Transverse colon (tissue), 4 donors: ENCODE measurements around the gene MIR17HG. TPM values are rescaled to one million over a fixed set of nuclear protein-coding genes. Genes with fewer than 3 reads are reported as not detected.
"Not testable (repeated sequence)": the region's sequence is repeated elsewhere in the genome, so short reads cannot be mapped to it uniquely, and the experiment has no call there.

Experiments used
- DNase-seq: peaks from one replicate; pipeline ENCODE4 v3.0.0-alpha.2; 2019
- H3K27ac ChIP-seq, 4 donors: fragments of 200-600 bp; sonication (generic); 2 replicates each; pipeline ENCODE4 v1.5.1; 2016 to 2018; ENCODE audit warnings: inconsistent platforms in 4 of 4
- H3K27me3 ChIP-seq: fragments of 200-600 bp; sonication (generic); 2 replicates; pipeline ENCODE4 v1.5.1; 2017; ENCODE audit warnings: inconsistent platforms
- H3K36me3 ChIP-seq, 4 donors: fragments of 200-600 bp; sonication (generic); 2 replicates each; pipeline ENCODE4 v1.5.1; 2017 to 2019; ENCODE audit warnings: inconsistent platforms in 4 of 4
- H3K4me1 ChIP-seq, 4 donors: fragments of 200-600 bp; sonication (generic); 2 replicates each; pipeline ENCODE4 v1.5.1; 2017 to 2020; ENCODE audit warnings: inconsistent platforms in 4 of 4
- H3K4me3 ChIP-seq, 4 donors: fragments of 200-600 bp; sonication (generic); 1 replicate in 1 of 4; 2 replicates in 3 of 4; pipeline versions ENCODE4 v1.5.1 to v1.6.1; 2017 to 2019; ENCODE audit warnings: inconsistent platforms in 4 of 4
- H3K9me3 ChIP-seq, 2 donors: fragments of 200-600 bp; sonication (generic); 2 replicates each; pipeline ENCODE4 v1.5.1; 2017 to 2019; ENCODE audit warnings: inconsistent platforms in 2 of 2
- EP300 ChIP-seq: sonication (generic); formaldehyde crosslinking; IDR thresholded peaks from one replicate; pipeline ENCODE4 v1.6.1; 2017; ENCODE audit warnings: antibody characterized with exemption, low read depth
- POLR2A ChIP-seq: fragments of 450-650 bp; IDR thresholded peaks from one replicate; pipeline ENCODE4 v1.6.1; 2016; ENCODE audit warnings: antibody characterized with exemption, mild to moderate bottlenecking, moderate library complexity
- POLR2AphosphoS5 ChIP-seq, 3 donors: sonication (generic); formaldehyde crosslinking; IDR thresholded peaks; one replicate each; pipeline ENCODE4 v1.6.1; 2016; ENCODE audit warnings: antibody characterized with exemption in 3 of 3
- WGBS, 2 donors: methylation state at CpG; one replicate each; pipeline ENCODE4 v1.1.5; 2018; ENCODE audit warnings: low coverage in 1 of 2; 5-methylcytosine and 5-hydroxymethylcytosine counted together
- in situ Hi-C, 4 donors: fragments of 200-750 bp; cut with MboI; loops; one replicate each; pipeline versions ENCODE4 v1.15.0 to v1.15.1; 2017; ENCODE audit warnings: low sequenced_read_pairs in 3 of 4, low pct_ligation_motif_present in 1 of 4, low pct_unique_long_range_greater_than_20kb in 1 of 4
- intact Hi-C: fragments of 100-400 bp; cut with DNase I; formaldehyde crosslinking; loops from one replicate; pipeline ENCODE4 v1.15.1; 2023; ENCODE audit warnings: low total_unique reads
- total RNA-seq, 4 donors: library from RNA; depleted of rRNA; stranded (reverse); fragments of >200 nt; gene quantifications; one replicate each; pipeline ENCODE4 v1.1.0, GENCODE V29; 2016
- TF ChIP-seq, protein P1 (sequence below), 5 experiments: fragments of 200-600 bp in 3 of 5; fragments of 450-650 bp in 2 of 5; sonication (generic) in 3 of 5; IDR thresholded peaks; 1 replicate in 2 of 5; 2 replicates in 3 of 5; pipeline ENCODE4 v1.5.1; 2016 to 2017; ENCODE audit warnings: antibody characterized with exemption in 5 of 5, inconsistent platforms in 3 of 5, mild to moderate bottlenecking in 2 of 5, moderate library complexity in 1 of 5

Gene MIR17HG
- total RNA-seq, 4 donors from 2014 or later = 1.1 to 8.1 (median 2.2) TPM

DNA sequence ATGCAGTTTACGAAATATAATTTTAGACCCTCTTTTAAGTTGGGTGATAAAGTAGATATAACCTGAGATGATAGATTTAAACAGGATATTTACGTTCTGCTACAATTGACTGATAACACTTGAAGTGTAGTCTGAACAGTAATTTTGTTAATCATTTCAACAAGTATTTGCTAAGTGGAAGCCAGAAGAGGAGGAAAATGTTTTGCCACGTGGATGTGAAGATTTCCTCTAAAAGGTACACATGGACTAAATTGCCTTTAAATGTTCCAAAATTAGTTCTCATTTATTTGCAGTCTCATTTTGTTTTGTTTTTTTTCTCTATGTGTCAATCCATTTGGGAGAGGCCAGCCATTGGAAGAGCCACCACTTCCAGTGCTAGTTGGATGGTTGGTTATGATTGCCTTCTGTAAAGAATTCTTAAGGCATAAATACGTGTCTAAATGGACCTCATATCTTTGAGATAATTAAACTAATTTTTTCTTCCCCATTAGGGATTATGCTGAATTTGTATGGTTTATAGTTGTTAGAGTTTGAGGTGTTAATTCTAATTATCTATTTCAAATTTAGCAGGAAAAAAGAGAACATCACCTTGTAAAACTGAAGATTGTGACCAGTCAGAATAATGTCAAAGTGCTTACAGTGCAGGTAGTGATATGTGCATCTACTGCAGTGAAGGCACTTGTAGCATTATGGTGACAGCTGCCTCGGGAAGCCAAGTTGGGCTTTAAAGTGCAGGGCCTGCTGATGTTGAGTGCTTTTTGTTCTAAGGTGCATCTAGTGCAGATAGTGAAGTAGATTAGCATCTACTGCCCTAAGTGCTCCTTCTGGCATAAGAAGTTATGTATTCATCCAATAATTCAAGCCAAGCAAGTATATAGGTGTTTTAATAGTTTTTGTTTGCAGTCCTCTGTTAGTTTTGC, 2.8 kb downstream of the MIR17HG start:
- Histone ChIP-seq H3K4me1 (peaks cover 0 to 26% (median 13%) of the 10 kb centered on the region in 4 donors), H3K4me3 (no peak overlapping the region), H3K27me3 (no peaks in the 10 kb centered on the region), H3K36me3 (peaks cover 0 to 20% (median 4%) of the 10 kb centered on the region in 4 donors), H3K9me3 (no peaks in the 10 kb centered on the region), H3K27ac (no peak overlapping the region)
- intact Hi-C loops (no loop called here), in situ Hi-C loops (no loop called here)
- no peak for DNase-seq
- TF ChIP-seq POLR2AphosphoS5 (IDR thresholded peaks at IDR 0.05) (no peak), EP300 (no peak), POLR2A (no peak)
- TF ChIP-seq, protein P1, sequence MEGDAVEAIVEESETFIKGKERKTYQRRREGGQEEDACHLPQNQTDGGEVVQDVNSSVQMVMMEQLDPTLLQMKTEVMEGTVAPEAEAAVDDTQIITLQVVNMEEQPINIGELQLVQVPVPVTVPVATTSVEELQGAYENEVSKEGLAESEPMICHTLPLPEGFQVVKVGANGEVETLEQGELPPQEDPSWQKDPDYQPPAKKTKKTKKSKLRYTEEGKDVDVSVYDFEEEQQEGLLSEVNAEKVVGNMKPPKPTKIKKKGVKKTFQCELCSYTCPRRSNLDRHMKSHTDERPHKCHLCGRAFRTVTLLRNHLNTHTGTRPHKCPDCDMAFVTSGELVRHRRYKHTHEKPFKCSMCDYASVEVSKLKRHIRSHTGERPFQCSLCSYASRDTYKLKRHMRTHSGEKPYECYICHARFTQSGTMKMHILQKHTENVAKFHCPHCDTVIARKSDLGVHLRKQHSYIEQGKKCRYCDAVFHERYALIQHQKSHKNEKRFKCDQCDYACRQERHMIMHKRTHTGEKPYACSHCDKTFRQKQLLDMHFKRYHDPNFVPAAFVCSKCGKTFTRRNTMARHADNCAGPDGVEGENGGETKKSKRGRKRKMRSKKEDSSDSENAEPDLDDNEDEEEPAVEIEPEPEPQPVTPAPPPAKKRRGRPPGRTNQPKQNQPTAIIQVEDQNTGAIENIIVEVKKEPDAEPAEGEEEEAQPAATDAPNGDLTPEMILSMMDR (IDR thresholded peaks at IDR 0.05) = no peak
- WGBS, 2 donors = 37 to 42% methylated on average over 5 of the region's 5 CpGs

DNA sequence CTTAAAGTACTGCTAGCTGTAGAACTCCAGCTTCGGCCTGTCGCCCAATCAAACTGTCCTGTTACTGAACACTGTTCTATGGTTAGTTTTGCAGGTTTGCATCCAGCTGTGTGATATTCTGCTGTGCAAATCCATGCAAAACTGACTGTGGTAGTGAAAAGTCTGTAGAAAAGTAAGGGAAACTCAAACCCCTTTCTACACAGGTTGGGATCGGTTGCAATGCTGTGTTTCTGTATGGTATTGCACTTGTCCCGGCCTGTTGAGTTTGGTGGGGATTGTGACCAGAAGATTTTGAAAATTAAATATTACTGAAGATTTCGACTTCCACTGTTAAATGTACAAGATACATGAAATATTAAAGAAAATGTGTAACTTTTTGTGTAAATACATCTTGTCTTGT, 3.6 kb downstream of the MIR17HG start:
- WGBS, 2 donors = 66 to 82% methylated on average over 3 to 5 of the region's 5 CpGs

DNA sequence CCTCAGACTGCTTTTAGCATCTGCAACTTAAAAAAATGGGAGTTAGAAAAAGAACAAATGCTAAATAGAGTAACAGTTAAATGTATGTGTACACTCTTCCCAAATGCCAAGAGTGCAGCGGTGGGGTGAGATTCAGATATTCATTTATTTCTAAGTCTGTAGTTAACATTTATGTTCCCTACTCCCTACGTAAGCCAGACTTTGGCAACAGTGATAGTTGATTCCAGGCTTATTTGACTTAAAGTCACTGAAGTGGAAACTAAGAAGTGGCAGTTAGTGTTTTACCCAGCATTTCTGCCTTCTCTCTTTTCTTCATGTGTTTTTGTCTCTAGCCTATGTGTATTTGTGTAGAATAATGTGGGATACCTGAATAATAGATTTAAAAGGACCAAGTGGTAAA, 4.5 kb downstream of the MIR17HG start:
- Histone ChIP-seq H3K27ac (no peak overlapping the region), H3K36me3 (peaks cover 0 to 20% (median 5%) of the 10 kb centered on the region in 4 donors), H3K4me1 (peaks cover 0 to 21% (median 13%) of the 10 kb centered on the region in 4 donors), H3K4me3 (no peak overlapping the region), H3K9me3 (no peaks in the 10 kb centered on the region), H3K27me3 (no peaks in the 10 kb centered on the region)
- DNase-seq = no peak
- in situ Hi-C loops = no loop called here
- no peak for TF ChIP-seq POLR2A
- TF ChIP-seq POLR2AphosphoS5 (IDR thresholded peaks at IDR 0.05) = no peak
- TF ChIP-seq, protein P1 (IDR thresholded peaks at IDR 0.05) = no peak
- no peak for TF ChIP-seq EP300
- intact Hi-C loops = no loop called here
- 86 to 91% methylated on average over 2 of the region's 2 CpGs for WGBS, 2 donors

More for the DNA sequence above, 3.6 kb downstream of the MIR17HG start:
- TF ChIP-seq POLR2A = no peak
- no peak for TF ChIP-seq EP300
- TF ChIP-seq, protein P1 (IDR thresholded peaks at IDR 0.05) = no peak
- TF ChIP-seq POLR2AphosphoS5 (IDR thresholded peaks at IDR 0.05) = no peak
- no peak overlapping the region for H3K27ac ChIP-seq
- intact Hi-C loops (no loop called here), in situ Hi-C loops (no loop called here)
- no peaks in the 10 kb centered on the region for H3K27me3 ChIP-seq
- DNase-seq = no peak
- H3K36me3 ChIP-seq = peaks cover 0 to 20% (median 5%) of the 10 kb centered on the region in 4 donors
- H3K9me3 ChIP-seq = no peaks in the 10 kb centered on the region
- peaks cover 0 to 26% (median 13%) of the 10 kb centered on the region in 4 donors for H3K4me1 ChIP-seq
- H3K4me3 ChIP-seq = no peak overlapping the region

DNA sequence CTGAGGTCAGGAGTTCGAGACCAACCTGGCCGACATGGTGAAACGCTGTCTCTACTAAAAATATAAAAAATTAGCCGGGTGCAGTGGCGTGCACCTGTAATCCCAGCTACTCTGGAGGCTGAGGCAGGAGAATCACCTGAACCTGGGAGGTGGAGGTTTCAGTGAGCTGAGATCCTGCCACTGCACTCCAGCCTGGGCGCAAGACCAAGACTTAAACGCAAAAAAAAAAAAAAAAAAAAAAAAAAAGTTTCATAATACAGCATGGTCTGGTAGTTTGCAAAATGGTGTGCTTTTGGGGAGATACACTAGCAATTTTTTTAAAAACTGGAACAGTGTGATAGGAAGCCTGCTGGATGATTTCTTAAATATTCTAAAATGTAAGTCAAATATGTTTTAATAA, 5.4 kb downstream of the MIR17HG start:
- peaks cover 0 to 20% (median 5%) of the 10 kb centered on the region in 4 donors for H3K36me3 ChIP-seq
- DNase-seq, intact Hi-C loops, H3K27me3 ChIP-seq, in situ Hi-C loops, H3K4me3 ChIP-seq, H3K27ac ChIP-seq, H3K9me3 ChIP-seq: not testable (repeated sequence)
- 84 to 90% methylated on average over 2 to 7 of the region's 7 CpGs for WGBS, 2 donors
- peaks cover 0 to 19% (median 13%) of the 10 kb centered on the region in 4 donors for H3K4me1 ChIP-seq
